Endometrium (tissue), 2 donors: ENCODE results near the gene NSG1.

ENCODE experiments used
- FAIRE-seq: peaks from 2 replicates; lab custom pipeline; 2012; peaks lifted over from hg19 to GRCh38; lab: Jason Lieb, UNC
- donor health status: control.
- donor health status: control.

NSG1 gene

DNA sequence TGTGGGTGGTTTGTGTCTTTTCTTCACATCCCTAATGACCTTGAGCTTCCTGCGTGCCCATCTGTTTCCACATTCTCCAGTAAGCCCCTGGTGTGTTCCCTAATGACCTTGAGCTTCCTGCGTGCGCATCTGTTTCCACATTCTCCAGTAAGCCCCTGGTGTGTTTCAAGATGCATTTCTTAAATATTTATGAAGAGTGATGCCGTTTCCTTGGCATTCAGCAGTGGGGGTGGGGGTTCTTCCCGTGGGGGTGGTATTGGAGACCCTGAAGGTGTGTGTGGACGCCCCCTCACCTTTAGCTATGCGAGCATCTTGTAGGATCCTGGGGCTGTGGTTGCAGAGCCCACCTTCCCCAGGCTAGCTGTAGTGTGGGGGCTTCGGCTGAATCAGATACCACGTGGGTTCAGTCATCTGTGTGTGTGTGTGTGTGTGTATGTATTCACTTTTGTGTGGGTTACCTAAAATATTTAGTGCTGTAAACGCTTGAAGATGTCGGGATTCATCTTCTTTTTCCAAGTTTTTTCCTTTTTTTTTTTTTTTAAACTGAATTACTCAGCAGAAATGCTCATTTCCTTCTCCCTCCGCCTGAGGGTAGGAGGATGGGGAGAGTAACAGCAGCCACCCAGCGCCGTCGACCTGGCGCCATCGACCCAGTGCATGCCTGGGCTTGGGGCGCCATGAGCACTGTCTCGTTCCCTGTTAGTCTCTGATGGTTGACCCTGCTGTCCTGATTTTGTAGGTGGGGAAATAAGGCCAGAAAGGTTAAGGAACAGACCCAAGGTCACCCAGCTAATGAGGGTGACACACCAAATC lies 9.9 kb downstream of the NSG1 start:
- FAIRE-seq, result no peak

DNA sequence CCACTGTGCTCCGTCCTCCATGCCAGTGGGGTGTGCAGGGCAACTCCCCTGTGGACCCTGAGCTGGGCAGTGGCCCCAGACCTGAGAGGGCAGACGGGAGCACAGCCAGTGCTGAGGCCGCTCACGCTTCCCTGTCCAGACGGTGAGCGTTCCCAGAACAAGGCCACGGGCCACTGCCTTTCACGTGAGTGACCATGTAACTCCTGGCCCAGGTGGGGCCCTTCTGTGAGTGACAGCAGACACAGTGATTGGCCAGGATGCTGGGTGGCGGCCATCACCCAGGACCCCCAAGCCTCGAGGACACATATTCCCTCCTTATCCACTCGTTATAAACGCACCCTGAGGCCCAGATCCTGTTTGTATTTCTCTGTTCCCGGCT lies 10.5 kb downstream of the NSG1 start:
- FAIRE-seq, result no peak

GRCh38 chr4:4398430-4398829 lies 11.5 kb downstream of the NSG1 start:
- no peak for FAIRE-seq

- no peak for FAIRE-seq
Measured at GRCh38 chr4:4401036-4401435, 14.1 kb downstream of the NSG1 start.

DNA sequence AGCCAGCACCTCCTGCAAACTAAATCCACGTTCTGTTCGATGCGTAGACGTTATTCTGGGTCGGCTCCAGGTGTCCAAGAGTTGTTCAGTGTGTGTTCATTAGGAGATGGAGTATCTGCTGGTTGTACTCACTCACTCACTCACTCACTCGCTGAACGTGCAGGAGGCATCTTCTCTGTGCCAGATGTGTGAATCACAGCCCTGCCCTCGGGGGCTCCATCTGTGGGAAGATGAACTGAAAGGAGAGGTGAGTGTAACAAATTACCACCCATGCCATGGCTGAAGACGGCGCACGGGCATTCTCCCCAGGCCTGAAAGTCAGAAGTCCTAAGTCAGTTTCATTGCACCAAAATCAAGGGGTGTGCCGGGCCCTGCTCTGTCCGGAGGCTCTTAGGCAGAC lies 16.1 kb downstream of the NSG1 start:
- no peak for FAIRE-seq

DNA sequence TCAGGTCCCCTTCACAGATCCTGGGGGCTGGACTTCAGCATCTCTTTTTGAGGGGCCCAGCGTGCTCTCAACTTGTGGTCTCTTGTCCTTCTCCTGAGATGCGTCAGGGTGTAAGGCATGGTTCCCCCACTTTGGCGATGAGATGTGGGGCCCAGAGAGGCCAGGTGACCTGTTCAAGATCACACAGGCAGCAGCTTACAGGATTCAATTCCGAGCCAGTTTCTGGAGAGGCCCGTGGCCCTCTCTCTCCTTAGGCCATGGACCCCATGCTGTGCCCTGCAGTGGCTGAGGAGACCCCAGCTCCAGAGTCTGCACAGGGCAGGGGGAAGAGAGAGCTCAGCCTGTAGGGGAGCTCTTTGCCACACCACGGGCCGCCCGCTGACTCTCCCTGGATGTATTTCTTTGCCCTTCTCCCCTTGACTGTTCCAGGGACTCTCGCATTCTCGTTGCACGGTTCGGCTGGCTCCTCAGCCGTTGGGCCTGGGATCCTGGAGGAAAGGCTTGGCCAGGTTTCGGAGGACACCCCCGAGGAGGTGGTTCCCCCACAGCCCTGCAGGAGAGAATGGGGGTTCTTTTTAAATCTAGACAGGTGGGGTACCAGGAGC lies 18.6 kb downstream of the NSG1 start:
- FAIRE-seq, result no peak

DNA sequence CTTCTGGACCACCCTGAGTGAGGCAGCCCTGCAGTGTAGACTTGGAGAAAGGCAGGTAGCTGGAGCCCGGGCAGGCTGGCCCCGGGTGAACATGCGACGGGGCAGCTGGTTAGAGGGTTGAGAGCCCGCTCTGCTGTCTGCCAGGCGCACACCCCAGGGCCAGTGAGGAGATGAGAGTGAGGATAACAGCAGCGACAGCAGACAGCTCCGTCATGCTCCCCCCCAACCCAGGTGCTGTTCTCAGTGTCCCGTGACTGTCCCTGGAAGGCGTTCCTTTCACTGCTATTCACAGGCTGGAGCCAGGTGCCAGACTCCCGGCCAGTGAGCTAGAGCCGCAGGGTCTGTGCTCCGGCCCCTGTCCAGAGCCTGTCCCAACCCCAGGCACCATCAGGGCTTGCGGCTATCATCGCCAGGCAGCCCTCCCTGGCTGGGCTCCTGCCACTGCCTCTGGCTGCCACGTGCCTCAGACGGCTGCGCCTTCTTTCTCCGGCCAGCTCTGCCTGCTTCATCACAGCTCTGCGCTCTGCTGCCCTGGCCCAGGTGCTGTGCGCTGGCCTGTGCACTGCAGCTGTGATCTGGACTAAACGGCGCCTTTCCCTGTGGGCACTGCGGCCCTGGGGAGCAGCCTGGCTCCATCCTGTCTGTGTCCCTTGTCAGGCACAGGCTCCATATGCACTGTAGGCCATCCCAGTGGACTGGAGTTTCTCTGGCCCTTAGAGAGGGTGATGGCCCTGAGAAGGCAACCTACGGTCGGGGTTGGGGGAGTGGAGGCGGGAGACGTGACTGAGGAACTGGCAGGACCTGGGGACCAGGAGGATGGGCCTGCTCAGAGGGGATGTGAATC lies 19.8 kb downstream of the NSG1 start:
- FAIRE-seq, result no peak

- FAIRE-seq, result no peak
Measured at GRCh38 chr4:4407299-4408131, 20.6 kb downstream of the NSG1 start.

GRCh38 chr4:4408132-4408523 lies 21.2 kb downstream of the NSG1 start:
- no peak for FAIRE-seq

- FAIRE-seq, result no peak
Measured at GRCh38 chr4:4408576-4409335, 21.9 kb downstream of the NSG1 start.

- no peak for FAIRE-seq
Measured at GRCh38 chr4:4409416-4410115, 22.7 kb downstream of the NSG1 start.

- FAIRE-seq, result no peak
Measured at GRCh38 chr4:4410271-4410670, 23.4 kb downstream of the NSG1 start.

- no peak for FAIRE-seq
Measured at GRCh38 chr4:4411906-4412305, 25.0 kb downstream of the NSG1 start.

DNA sequence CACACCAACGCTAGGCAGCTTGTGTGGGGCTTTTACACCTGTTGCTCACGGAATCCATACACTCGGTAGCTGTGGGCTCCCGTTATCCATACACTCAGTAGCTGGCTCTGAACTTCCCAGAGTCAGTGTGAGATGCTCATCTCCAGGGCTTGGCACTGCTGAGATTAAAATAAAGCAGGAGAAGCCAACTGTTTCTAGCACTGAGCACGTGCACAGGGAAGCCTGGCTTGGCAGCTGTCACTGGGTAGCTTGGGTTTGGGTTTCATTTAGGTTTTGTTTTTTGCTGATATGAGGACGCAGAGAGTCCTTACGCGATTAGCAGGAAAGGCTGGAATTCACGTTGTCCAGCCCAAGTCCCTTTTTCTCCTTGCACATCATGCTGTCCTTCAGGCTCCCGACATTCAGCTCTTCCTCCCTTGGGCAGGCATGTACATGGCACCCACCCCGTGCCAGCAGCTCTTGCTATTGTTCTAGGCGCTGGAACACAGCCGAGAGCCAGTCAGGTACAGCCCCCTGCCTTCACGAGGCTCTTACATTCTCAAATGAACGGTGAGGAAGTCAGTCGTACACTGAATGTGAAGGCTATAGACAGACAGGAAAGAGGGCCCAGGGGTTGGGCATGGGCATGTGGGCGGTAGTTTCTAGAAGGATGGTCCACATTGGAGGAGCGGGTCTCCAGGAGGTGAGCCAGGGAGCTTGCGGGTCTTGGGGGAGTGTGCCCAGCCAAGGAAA lies 25.9 kb downstream of the NSG1 start:
- no peak for FAIRE-seq

- no peak for FAIRE-seq
Measured at GRCh38 chr4:4413373-4413725, 26.4 kb downstream of the NSG1 start.

DNA sequence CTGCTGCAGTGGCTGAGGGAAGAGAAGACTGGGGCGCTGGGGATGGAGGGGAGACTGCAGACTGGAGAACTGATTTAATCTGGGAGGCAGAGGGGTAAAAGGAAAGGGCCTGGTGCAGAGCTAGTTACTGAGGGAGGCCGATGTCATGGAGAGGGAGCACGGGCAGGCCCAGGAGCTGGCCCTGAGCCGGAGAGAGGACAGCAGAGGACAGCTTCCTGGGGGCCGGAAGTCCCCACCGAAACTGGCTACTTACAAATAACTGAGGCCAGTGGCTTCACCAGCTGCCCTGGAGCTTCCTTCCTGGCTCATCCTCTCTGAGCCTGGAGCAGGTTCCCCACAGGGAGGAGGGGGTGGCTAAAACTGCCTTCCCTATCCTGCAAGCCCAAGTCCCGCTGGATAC lies 26.9 kb downstream of the NSG1 start:
- no peak for FAIRE-seq

DNA sequence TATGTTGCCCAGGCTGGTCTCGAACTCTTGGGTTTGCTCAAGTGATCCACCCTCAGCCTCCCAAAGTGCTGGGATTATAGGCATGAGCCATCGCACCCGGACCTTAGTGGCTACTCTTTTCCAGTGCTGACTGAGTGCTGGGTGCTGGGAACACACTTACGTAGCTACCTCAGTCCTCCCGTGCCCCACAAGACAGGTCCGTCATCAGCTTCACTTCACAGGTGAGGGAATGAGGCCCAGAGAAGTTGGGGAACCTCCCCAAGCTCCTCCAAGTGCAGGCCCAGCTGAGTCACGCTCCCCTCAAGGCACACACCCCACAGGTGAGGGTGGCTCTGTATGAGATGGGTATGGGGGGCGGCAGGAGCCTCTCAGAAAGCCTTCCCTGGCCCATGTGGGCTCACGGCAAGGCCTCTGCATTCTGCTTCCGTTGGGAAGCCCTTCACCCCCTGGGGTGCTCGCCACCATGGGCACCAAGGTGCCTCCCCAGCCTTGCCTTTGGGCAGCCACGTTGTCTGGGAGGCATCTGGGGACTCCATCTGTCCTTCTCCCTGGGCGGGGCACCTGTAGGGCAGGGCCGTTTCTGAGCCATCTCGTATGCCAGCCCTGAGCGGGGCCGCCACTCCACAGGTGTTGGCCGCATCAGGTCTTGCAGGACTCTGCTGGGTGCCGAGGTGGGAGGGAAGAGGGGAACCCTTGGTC lies 28.4 kb downstream of the NSG1 start:
- no peak for FAIRE-seq

- FAIRE-seq, result no peak
Measured at GRCh38 chr4:4415806-4416805, 29.2 kb downstream of the NSG1 start.
